Suprapubic skin (tissue), 4 donors: Measurements from ENCODE around the gene FGF22. TPM values are rescaled to one million over a fixed set of nuclear protein-coding genes. Genes with fewer than 3 reads are reported as not detected.
A peak's percentile ranks its signal among the peaks of the same experiment; 100 is the strongest.
"Not testable (repeated sequence)": the region's sequence is repeated elsewhere in the genome, so short reads cannot be mapped to it uniquely, and the experiment has no call there.

Source experiments
- DNase-seq, 2 donors: peaks; one replicate each; pipeline ENCODE4 v3.0.0-alpha.2; 2019; ENCODE audit warnings: low spot score in 2 of 2
- H3K27ac ChIP-seq: fragments of 200-600 bp; sonication (generic); one replicate; pipeline ENCODE4 v1.5.1; 2019
- H3K27me3 ChIP-seq: fragments of 200-600 bp; sonication (generic); one replicate; pipeline ENCODE4 v1.5.1; 2019
- H3K36me3 ChIP-seq: fragments of 200-600 bp; sonication (generic); one replicate; pipeline ENCODE4 v1.5.1; 2019
- H3K4me1 ChIP-seq: fragments of 200-600 bp; sonication (generic); one replicate; pipeline ENCODE4 v1.5.1; 2019
- H3K4me3 ChIP-seq: fragments of 200-600 bp; sonication (generic); one replicate; pipeline ENCODE4 v1.5.1; 2019; ENCODE audit warnings: mild to moderate bottlenecking
- H3K9me3 ChIP-seq: fragments of 200-600 bp; sonication (generic); one replicate; pipeline ENCODE4 v1.5.1; 2019
- EP300 ChIP-seq: sonication (generic); formaldehyde crosslinking; IDR thresholded peaks from one replicate; pipeline ENCODE4 v1.6.1; 2017; ENCODE audit warnings: antibody characterized with exemption
- POLR2A ChIP-seq, 2 donors: fragments of 450-650 bp; IDR thresholded peaks; one replicate each; pipeline ENCODE4 v1.6.1; 2017; ENCODE audit warnings: antibody characterized with exemption in 2 of 2, mild to moderate bottlenecking in 2 of 2, moderate library complexity in 2 of 2
- POLR2AphosphoS5 ChIP-seq, 3 donors: sonication (generic); formaldehyde crosslinking; IDR thresholded peaks; one replicate each; pipeline ENCODE4 v1.6.1; 2017; ENCODE audit warnings: antibody characterized with exemption in 3 of 3
- whole genome bisulfite sequencing: methylation state at CpG from one replicate; pipeline ENCODE4 v1.1.5; 2018; 5-methylcytosine and 5-hydroxymethylcytosine counted together
- total RNA-seq, 4 donors: library from RNA; depleted of rRNA; stranded (reverse); fragments of >200 nt; gene quantifications; one replicate each; pipeline ENCODE4 v1.1.0, GENCODE V29; 2016
- TF ChIP-seq, protein P1 (sequence below), 2 donors: fragments of 200-600 bp in 1 of 2; fragments of 450-650 bp in 1 of 2; sonication (generic) in 1 of 2; IDR thresholded peaks; one replicate each; pipeline ENCODE4 v1.5.1; 2016 to 2019; ENCODE audit warnings: antibody characterized with exemption in 2 of 2, mild to moderate bottlenecking in 1 of 2, moderate library complexity in 1 of 2

Gene FGF22
- total RNA-seq, 4 donors from 2014 or later: 5.2 to 13.0 (median 9.2) TPM

DNA sequence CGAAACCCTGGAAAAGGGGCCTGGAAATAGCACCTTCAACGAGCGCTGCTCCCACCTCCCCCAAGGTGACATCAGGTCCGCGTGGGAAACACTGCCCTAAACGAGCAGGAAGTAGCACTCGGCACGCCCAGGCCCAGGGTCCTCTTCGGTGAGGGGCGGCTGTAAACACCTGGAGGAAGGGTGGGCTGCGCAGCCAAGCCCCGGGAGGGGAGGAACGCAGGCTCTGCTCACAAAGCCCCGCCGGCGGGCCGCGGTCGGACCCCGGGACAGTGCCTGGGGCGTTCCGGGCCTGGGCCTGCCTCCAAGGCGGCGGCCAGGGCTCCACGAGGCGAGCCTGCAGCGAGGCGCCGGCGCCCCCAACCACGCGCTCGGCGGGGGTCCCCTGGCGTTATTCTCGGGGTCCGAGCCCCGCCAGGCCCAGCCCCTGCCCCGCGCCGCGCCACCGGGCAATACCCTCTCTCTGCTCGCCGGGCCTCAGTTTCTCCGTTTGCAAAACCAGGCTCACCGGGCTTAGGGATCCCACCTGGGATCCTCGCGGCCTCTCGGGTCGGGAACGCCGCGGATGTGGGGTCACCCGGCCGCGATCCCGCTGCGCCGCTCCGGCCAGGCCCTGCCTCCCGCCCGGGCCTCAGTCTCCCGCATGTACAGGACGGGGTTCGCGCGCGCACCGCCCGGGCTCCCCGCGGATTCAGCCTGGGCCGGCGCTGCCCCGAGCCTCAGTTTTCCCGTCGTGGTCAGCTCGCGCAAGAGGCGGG is 22.7 kb downstream of the FGF22 start:
- H3K27me3 ChIP-seq: no peaks in the 10 kb centered on the region
- WGBS: no CpG with 5 or more reads among the region's 81 CpGs
- peak overlapping the region; percentile 96 for H3K4me3 ChIP-seq
- peak overlapping the region; percentile 96 for H3K27ac ChIP-seq
- no peak for DNase-seq
- peaks cover 68% of the 10 kb centered on the region for H3K4me1 ChIP-seq
- H3K36me3 ChIP-seq: peaks cover 2% of the 10 kb centered on the region
- TF ChIP-seq EP300: no peak
- no peak for TF ChIP-seq POLR2AphosphoS5 (IDR thresholded peaks at IDR 0.05)
- TF ChIP-seq, protein P1, sequence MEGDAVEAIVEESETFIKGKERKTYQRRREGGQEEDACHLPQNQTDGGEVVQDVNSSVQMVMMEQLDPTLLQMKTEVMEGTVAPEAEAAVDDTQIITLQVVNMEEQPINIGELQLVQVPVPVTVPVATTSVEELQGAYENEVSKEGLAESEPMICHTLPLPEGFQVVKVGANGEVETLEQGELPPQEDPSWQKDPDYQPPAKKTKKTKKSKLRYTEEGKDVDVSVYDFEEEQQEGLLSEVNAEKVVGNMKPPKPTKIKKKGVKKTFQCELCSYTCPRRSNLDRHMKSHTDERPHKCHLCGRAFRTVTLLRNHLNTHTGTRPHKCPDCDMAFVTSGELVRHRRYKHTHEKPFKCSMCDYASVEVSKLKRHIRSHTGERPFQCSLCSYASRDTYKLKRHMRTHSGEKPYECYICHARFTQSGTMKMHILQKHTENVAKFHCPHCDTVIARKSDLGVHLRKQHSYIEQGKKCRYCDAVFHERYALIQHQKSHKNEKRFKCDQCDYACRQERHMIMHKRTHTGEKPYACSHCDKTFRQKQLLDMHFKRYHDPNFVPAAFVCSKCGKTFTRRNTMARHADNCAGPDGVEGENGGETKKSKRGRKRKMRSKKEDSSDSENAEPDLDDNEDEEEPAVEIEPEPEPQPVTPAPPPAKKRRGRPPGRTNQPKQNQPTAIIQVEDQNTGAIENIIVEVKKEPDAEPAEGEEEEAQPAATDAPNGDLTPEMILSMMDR (IDR thresholded peaks at IDR 0.05): no peak
- TF ChIP-seq POLR2A (IDR thresholded peaks at IDR 0.05): no peak
- no peaks in the 10 kb centered on the region for H3K9me3 ChIP-seq

- DNase-seq: peak; percentile 95 to 96
- WGBS: 0% methylated on average over 41 of the region's 97 CpGs
- peak within 1 kb of the TSS; percentile 96 for H3K4me3 ChIP-seq
- H3K4me1 ChIP-seq: peaks cover 60% of the 10 kb centered on the region
- H3K9me3 ChIP-seq: no peaks in the 10 kb centered on the region
- H3K36me3 ChIP-seq: no peaks in the 10 kb centered on the region
- peak within 1 kb of the TSS; percentile 96 for H3K27ac ChIP-seq
- H3K27me3 ChIP-seq: no peaks in the 10 kb centered on the region
- no peak for TF ChIP-seq EP300
- peak in 1 of 2 donors; percentile 57 for TF ChIP-seq POLR2A (IDR thresholded peaks at IDR 0.05)
- TF ChIP-seq, protein P1 (IDR thresholded peaks at IDR 0.05): no peak
- peak in 1 of 3 donors; percentile 64 for TF ChIP-seq POLR2AphosphoS5 (IDR thresholded peaks at IDR 0.05)
Observed at GRCh38 chr19:662962-663681, 23.4 kb downstream of the FGF22 start, which contains the start of gene RNF126. TSS of gene RNF126 (minus strand) at chr19:663214. CDS start at chr19:663121, 93 bp downstream.

DNA sequence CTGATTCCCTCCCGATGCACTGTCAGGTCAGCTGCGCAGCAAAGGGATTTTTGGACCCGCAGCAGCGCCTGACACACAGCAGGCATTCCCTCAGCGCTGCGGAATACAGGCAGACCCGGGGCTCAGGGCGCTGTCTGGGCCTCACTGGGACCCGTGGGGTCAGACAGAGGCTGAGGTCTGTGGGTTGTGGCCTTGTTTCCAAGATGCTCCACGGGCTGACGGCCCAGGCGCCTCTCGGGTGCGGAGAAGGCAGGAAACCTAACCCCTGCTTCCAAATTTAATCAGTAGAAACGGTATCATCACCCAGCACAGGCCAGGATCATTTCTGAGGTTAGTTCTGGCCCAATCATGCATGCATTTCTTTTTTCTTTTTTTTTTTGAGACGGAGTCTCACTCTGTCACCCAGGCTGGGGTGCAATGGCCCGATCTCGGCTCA is 24.0 kb downstream of the FGF22 start:
- Histone ChIP-seq H3K36me3 (no peaks in the 10 kb centered on the region), H3K4me1 (peaks cover 55% of the 10 kb centered on the region), H3K27me3 (no peaks in the 10 kb centered on the region), H3K9me3 (no peaks in the 10 kb centered on the region), H3K27ac (peak overlapping the region; percentile 96), H3K4me3 (peak overlapping the region; percentile 96)
- 28% methylated on average over 9 of the region's 18 CpGs for WGBS
- no peak for DNase-seq
- no peak for TF ChIP-seq POLR2AphosphoS5 (IDR thresholded peaks at IDR 0.05)
- no peak for TF ChIP-seq POLR2A (IDR thresholded peaks at IDR 0.05)
- TF ChIP-seq, protein P1 (IDR thresholded peaks at IDR 0.05): no peak
- no peak for TF ChIP-seq EP300

GRCh38 chr19:664913-665443 is 25.3 kb downstream of the FGF22 start:
- no peak overlapping the region for H3K27ac ChIP-seq
- WGBS: 7% methylated on average over 12 of the region's 24 CpGs
- H3K27me3 ChIP-seq: no peaks in the 10 kb centered on the region
- peak; percentile 87 to 92 for DNase-seq
- no peaks in the 10 kb centered on the region for H3K9me3 ChIP-seq
- no peaks in the 10 kb centered on the region for H3K36me3 ChIP-seq
- peak overlapping the region; percentile 16 for H3K4me3 ChIP-seq
- peaks cover 42% of the 10 kb centered on the region for H3K4me1 ChIP-seq
- no peak for TF ChIP-seq EP300
- peak in 1 of 3 donors; percentile 22 for TF ChIP-seq POLR2AphosphoS5 (IDR thresholded peaks at IDR 0.05)
- TF ChIP-seq, protein P1 (IDR thresholded peaks at IDR 0.05): peak; percentile 92 to 98

- peaks cover 21% of the 10 kb centered on the region for H3K4me1 ChIP-seq
Observed at GRCh38 chr19:666985-667573, 27.4 kb downstream of the FGF22 start.

DNA sequence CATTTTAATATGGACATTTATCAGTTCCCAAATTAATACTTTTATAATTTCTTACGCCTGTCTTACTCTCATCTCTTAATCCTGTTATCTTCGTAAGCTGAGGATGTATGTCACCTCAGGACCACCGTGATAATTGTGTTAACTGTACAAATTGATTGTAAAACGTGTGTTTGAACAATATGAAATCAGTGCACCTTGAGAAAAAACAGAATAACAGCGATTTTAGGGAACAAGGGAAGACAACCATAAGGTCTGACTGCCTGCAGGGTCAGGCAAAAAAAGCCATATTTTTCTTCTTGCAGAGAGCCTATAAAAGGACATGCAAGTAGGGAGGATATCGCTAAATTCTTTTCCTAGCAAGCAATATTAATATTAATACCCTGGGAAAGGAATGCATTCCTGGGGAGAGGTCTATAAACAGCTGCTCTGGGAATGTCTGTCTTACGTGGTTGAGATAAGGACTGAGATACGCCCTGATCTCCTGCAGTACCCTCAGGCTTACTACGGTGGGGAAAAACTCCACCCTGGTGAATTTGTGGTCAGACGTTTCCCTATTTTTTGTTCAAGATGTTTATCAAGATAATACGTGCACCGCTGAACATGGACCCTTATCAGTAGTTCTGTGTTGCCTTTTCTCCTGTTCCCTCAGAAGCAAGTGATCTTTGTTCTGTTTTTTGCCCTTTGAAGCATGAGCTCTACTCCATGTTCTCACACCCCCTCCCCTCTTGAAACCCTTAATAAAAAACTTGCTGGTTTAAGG is 29.2 kb downstream of the FGF22 start:
- H3K27me3 ChIP-seq, DNase-seq, H3K36me3 ChIP-seq, H3K27ac ChIP-seq, H3K9me3 ChIP-seq, H3K4me3 ChIP-seq: not testable (repeated sequence)
- H3K4me1 ChIP-seq: peaks cover 20% of the 10 kb centered on the region
- WGBS: 65% methylated on average over 12 of the region's 12 CpGs

More at GRCh38 chr19:666985-667573, 27.4 kb downstream of the FGF22 start:
- DNase-seq, H3K27ac ChIP-seq, H3K4me3 ChIP-seq, H3K27me3 ChIP-seq, H3K9me3 ChIP-seq, H3K36me3 ChIP-seq: not testable (repeated sequence)
- WGBS: 86% methylated on average over 16 of the region's 38 CpGs
